Sigmoid colon (tissue), 4 donors: ENCODE data around the gene EDC4.

Experiments
- EP300 ChIP-seq, 4 donors: sonication (generic); formaldehyde crosslinking; IDR thresholded peaks; one replicate each; pipeline ENCODE4 v1.6.1; 2017; ENCODE audit warnings: antibody characterized with exemption in 4 of 4
- POLR2A ChIP-seq, 2 donors: fragments of 450-650 bp; IDR thresholded peaks; one replicate each; pipeline ENCODE4 v1.6.1; 2016; ENCODE audit warnings: antibody characterized with exemption in 2 of 2, mild to moderate bottlenecking in 2 of 2, moderate library complexity in 2 of 2
- POLR2AphosphoS5 ChIP-seq, 4 donors: sonication (generic); formaldehyde crosslinking; IDR thresholded peaks; one replicate each; pipeline ENCODE4 v1.6.1; 2017; ENCODE audit warnings: antibody characterized with exemption in 4 of 4
- TF ChIP-seq, protein P1 (sequence below), 4 experiments: fragments of 450-650 bp in 3 of 4; fragments of 200-600 bp in 1 of 4; IDR thresholded peaks; one replicate each; pipeline ENCODE4 v1.5.1; 2016 to 2019; ENCODE audit warnings: antibody characterized with exemption in 4 of 4, mild to moderate bottlenecking in 3 of 4, moderate library complexity in 2 of 4

DNA sequence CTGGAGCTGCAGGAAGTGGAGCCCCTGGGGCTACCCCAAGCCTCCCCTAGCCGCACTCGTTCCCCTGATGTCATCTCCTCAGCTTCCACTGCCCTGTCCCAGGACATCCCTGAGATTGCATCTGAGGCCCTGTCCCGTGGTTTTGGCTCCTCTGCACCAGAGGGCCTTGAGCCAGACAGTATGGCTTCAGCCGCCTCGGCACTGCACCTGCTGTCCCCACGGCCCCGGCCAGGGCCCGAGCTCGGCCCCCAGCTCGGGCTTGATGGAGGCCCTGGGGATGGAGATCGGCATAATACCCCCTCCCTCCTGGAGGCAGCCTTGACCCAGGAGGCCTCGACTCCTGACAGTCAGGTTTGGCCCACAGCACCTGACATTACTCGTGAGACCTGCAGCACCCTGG lies 7.7 kb downstream of the EDC4 start:
- TF ChIP-seq POLR2A (IDR thresholded peaks at IDR 0.05) (no peak), POLR2AphosphoS5 (IDR thresholded peaks at IDR 0.05) (no peak), EP300 (IDR thresholded peaks at IDR 0.05) (no peak)
- TF ChIP-seq, protein P1, sequence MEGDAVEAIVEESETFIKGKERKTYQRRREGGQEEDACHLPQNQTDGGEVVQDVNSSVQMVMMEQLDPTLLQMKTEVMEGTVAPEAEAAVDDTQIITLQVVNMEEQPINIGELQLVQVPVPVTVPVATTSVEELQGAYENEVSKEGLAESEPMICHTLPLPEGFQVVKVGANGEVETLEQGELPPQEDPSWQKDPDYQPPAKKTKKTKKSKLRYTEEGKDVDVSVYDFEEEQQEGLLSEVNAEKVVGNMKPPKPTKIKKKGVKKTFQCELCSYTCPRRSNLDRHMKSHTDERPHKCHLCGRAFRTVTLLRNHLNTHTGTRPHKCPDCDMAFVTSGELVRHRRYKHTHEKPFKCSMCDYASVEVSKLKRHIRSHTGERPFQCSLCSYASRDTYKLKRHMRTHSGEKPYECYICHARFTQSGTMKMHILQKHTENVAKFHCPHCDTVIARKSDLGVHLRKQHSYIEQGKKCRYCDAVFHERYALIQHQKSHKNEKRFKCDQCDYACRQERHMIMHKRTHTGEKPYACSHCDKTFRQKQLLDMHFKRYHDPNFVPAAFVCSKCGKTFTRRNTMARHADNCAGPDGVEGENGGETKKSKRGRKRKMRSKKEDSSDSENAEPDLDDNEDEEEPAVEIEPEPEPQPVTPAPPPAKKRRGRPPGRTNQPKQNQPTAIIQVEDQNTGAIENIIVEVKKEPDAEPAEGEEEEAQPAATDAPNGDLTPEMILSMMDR (IDR thresholded peaks at IDR 0.05): no peak
